HG02759 (cell line): ENCODE measurements around the gene ALG1L2.
"Not testable (repeated sequence)": the region's sequence is repeated elsewhere in the genome, so short reads cannot be mapped to it uniquely, and the experiment has no call there.

Experiments
- ATAC-seq: cut with Tn5 transposase; IDR thresholded peaks from one replicate; pipeline ENCODE4 v1.9.1; 2021; ENCODE audit warnings: mild to moderate bottlenecking, moderate library complexity; ENCODE audit not compliant: unreplicated experiment

The ALG1L2 gene

GRCh38 chr3:130120291-130120690 lies 38.7 kb downstream of the ALG1L2 start:
- not testable (repeated sequence) for ATAC-seq

DNA sequence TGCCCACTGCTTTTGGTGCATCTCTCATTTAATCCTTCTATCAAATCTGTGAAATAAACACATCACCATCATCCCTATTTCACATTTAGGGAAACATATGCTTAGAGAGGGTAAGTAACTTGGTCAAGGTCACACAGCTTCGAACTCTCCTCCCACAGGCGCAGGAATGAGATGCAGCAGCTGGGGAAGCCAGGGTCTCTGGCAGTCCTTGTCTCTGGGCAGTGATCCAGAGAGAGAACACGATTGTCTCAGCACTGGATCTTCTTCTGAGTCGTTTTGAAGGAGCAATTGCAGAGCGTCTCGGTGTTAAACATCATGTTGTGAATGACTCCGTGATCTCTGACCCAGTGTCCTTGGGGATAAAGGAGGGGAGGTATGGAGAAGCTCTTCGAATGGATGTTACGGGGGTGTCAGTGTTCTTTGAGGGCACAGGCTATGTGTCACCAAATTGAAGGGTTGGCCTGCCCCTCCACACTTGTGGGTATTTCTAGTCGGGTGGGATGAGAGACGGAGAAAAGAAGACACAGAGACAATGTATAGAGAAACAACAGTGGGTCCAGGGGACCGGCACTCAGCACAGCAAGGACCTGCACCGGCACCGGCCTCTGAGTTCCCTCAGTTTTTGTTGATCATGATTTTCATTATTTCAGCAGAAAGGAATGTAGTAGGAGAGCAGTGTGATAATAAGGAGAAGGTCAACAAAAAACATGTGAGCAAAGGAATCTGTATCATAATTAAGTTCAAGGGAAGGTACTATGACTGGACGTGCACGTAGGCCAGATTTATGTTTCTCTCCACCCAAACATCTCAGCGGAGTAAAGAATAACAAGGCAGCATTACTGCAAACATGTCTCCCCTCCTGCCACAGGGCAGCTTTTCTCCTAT lies 41.5 kb downstream of the ALG1L2 start:
- not testable (repeated sequence) for ATAC-seq

DNA sequence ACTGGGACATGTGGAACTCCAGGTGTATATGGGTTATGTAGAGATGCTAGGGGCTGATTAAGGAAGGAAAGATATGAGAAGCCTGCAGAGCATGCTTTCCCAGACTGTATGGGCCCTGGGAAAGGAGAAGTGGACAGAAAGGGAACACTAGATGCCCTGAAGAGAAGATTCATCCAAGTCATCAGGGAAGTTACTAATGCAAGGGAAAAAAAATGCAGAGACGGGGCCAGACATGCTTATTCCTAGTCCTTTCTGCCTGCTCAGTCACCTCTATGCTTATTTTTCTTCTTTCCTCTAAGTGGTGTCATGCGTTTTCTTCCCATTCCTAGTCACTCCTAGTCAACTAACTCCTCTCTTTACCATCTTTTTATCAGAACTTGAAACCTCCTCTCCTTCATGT lies 43.8 kb downstream of the ALG1L2 start:
- ATAC-seq: not testable (repeated sequence)

- ATAC-seq: not testable (repeated sequence)
These were observed 54.7 kb downstream of the ALG1L2 start for GRCh38 chr3:130136337-130136736.

DNA sequence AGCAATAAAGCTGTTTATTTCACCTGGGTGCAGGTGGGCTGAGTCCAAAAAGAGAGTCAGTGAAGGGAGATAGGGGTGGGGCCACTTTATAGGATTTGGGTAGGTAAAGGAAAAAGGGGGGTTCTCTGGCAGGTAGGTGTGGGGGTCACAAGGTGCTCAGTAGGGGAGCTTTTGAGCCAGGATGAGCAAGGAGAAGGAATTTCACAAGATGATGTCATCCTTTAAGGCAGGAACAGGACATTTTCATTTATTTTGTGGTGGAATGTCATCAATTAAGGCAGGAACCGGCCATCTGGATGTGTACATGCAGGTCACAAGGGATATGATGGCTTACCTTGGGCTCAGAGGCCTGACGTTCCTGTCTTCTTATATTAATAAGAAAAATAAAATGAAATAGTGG lies 56.1 kb downstream of the ALG1L2 start:
- ATAC-seq: not testable (repeated sequence)

GRCh38 chr3:130138992-130139391 lies 57.4 kb downstream of the ALG1L2 start:
- ATAC-seq: not testable (repeated sequence)

GRCh38 chr3:130140756-130141155 lies 59.1 kb downstream of the ALG1L2 start:
- ATAC-seq: not testable (repeated sequence)

GRCh38 chr3:130143648-130144327 lies 62.2 kb downstream of the ALG1L2 start:
- not testable (repeated sequence) for ATAC-seq

- not testable (repeated sequence) for ATAC-seq
These were observed 62.7 kb downstream of the ALG1L2 start for GRCh38 chr3:130144328-130144650.

GRCh38 chr3:130145456-130145855 lies 63.8 kb downstream of the ALG1L2 start:
- ATAC-seq: not testable (repeated sequence)

GRCh38 chr3:130146465-130146864 lies 64.8 kb downstream of the ALG1L2 start:
- ATAC-seq: not testable (repeated sequence)
